WTC11 (cell line): Measurements from ENCODE around the gene CSNK1E. TPM values are rescaled to one million over a fixed set of nuclear protein-coding genes. Genes with fewer than 3 reads are reported as not detected.

ENCODE experiments used
- ATAC-seq: fragments of 200-7000 bp; cut with Tn5 transposase; 2 replicates; pipeline ENCODE4 v1.10.0; 2021; ENCODE audit warnings: mild to moderate bottlenecking, moderate library complexity
- CTCF ChIA-PET: fragments of 300-600 bp; sonication (Branson Sonifier 250); formaldehyde crosslinking; loops from one replicate; lab custom pipeline; 2021; ENCODE audit warnings: antibody characterized with exemption; lab: Charles Lee
- POLR2A ChIA-PET: fragments of 350-600 bp; sonication (Branson Sonifier 250); formaldehyde crosslinking; loops from one replicate; lab custom pipeline; 2021; ENCODE audit warnings: antibody characterized with exemption; lab: Charles Lee
- DNase-seq: peaks from one replicate; pipeline ENCODE4 v3.0.0; 2021; ENCODE audit warnings: low spot score
- H3K27ac Mint-ChIP-seq: 2 replicates; pipeline ENCODE4 v1.8.0; 2021; ENCODE audit warnings: mixed read lengths
- H3K27me3 Mint-ChIP-seq: 2 replicates; pipeline ENCODE4 v1.8.0; 2021; ENCODE audit warnings: low read depth, mild to moderate bottlenecking, moderate library complexity, mixed read lengths
- H3K36me3 Mint-ChIP-seq: 2 replicates; pipeline ENCODE4 v1.8.0; 2021; ENCODE audit warnings: mixed read lengths
- H3K4me1 Mint-ChIP-seq: 2 replicates; pipeline ENCODE4 v1.8.0; 2022; ENCODE audit warnings: mixed read lengths
- H3K4me3 Mint-ChIP-seq: 2 replicates; pipeline ENCODE4 v1.8.0; 2021; ENCODE audit warnings: mild to moderate bottlenecking, moderate library complexity, mixed read lengths
- H3K9me3 Mint-ChIP-seq: 2 replicates; pipeline ENCODE4 v1.8.0; 2021; ENCODE audit warnings: mixed read lengths
- CREB1 ChIP-seq: sonication (generic); formaldehyde crosslinking; IDR thresholded peaks from 2 replicates; pipeline ENCODE4 v1.8.0; 2023; ENCODE audit warnings: mild to moderate bottlenecking, missing genetic modification reagents
- CREM ChIP-seq: sonication (generic); formaldehyde crosslinking; IDR thresholded peaks from 2 replicates; pipeline ENCODE4 v1.8.1; 2022; ENCODE audit warnings: mild to moderate bottlenecking, missing genetic modification reagents, moderate library complexity
- EMX1 ChIP-seq: fragments of 250-450 bp; sonication (Bioruptor Pico); IDR thresholded peaks from 2 replicates; pipeline ENCODE4 v1.8.0; 2021; ENCODE audit warnings: mild to moderate bottlenecking
- ETV6 ChIP-seq: sonication (generic); formaldehyde crosslinking; IDR thresholded peaks from 2 replicates; pipeline ENCODE4 v1.8.1; 2022; ENCODE audit warnings: mild to moderate bottlenecking, missing genetic modification reagents
- FOXK1 ChIP-seq: sonication (generic); formaldehyde crosslinking; IDR thresholded peaks from 2 replicates; pipeline ENCODE4 v1.8.0; 2022; ENCODE audit warnings: mild to moderate bottlenecking, moderate library complexity, missing genetic modification reagents
- NFYB ChIP-seq: sonication (generic); formaldehyde crosslinking; conservative IDR thresholded peaks from 2 replicates; pipeline ENCODE4 v1.8.0; 2022; ENCODE audit warnings: low read depth, missing genetic modification reagents
- NR1H2 ChIP-seq: sonication (generic); formaldehyde crosslinking; IDR thresholded peaks from 2 replicates; pipeline ENCODE4 v1.9.0; 2021; ENCODE audit warnings: mild to moderate bottlenecking, moderate library complexity, missing genetic modification reagents
- PRRX2 ChIP-seq: fragments of 250-450 bp; sonication (Bioruptor Pico); IDR thresholded peaks from 2 replicates; pipeline ENCODE4 v1.8.0; 2021; ENCODE audit warnings: mild to moderate bottlenecking
- SP1 ChIP-seq: sonication (generic); formaldehyde crosslinking; conservative IDR thresholded peaks from 2 replicates; pipeline ENCODE4 v1.8.1; 2022; ENCODE audit warnings: missing genetic modification reagents
- TEAD1 ChIP-seq: sonication (generic); formaldehyde crosslinking; IDR thresholded peaks from 2 replicates; pipeline ENCODE4 v1.8.0; 2022; ENCODE audit warnings: mild to moderate bottlenecking, missing genetic modification reagents
- ZNF138 ChIP-seq: sonication (generic); formaldehyde crosslinking; conservative IDR thresholded peaks from 2 replicates; pipeline ENCODE4 v1.8.1; 2022; ENCODE audit warnings: mild to moderate bottlenecking, moderate library complexity, missing genetic modification reagents
- ZNF416 ChIP-seq: fragments of 250-450 bp; sonication (Bioruptor Pico); IDR thresholded peaks from 2 replicates; pipeline ENCODE4 v1.9.0; 2021; ENCODE audit warnings: mild to moderate bottlenecking, inconsistent platforms
- total RNA-seq: library from RNA; stranded (reverse); gene quantifications from 3 replicates; pipeline ENCODE4 v1.2.3, GENCODE V29; 2021
- TF ChIP-seq, protein P1 (sequence below): sonication (generic); formaldehyde crosslinking; conservative IDR thresholded peaks from 2 replicates; pipeline ENCODE4 v1.8.1; 2022; ENCODE audit warnings: mild to moderate bottlenecking, missing genetic modification reagents
- TF ChIP-seq, protein P2 (sequence below): fragments of 250-450 bp; sonication (Bioruptor Pico); IDR thresholded peaks from 2 replicates; pipeline ENCODE4 v1.9.0; 2021; ENCODE audit warnings: mild to moderate bottlenecking
- TF ChIP-seq, protein P3 (sequence below): sonication (generic); formaldehyde crosslinking; IDR thresholded peaks from 2 replicates; pipeline ENCODE4 v1.8.0; 2023; ENCODE audit warnings: missing genetic modification reagents
- TF ChIP-seq, protein P4 (sequence below): sonication (generic); formaldehyde crosslinking; conservative IDR thresholded peaks from 2 replicates; pipeline ENCODE4 v1.8.1; 2023; ENCODE audit warnings: mild to moderate bottlenecking, low read depth, missing genetic modification reagents, moderate library complexity
- TF ChIP-seq, protein P5 (sequence below): fragments of 250-450 bp; sonication (Bioruptor Pico); IDR thresholded peaks from 2 replicates; pipeline ENCODE4 v1.8.0; 2021; ENCODE audit warnings: mild to moderate bottlenecking
- TF ChIP-seq, protein P6 (sequence below): sonication (generic); formaldehyde crosslinking; IDR thresholded peaks from 2 replicates; pipeline ENCODE4 v1.8.1; 2023; ENCODE audit warnings: mild to moderate bottlenecking, missing genetic modification reagents
- TF ChIP-seq, protein P7 (sequence below): sonication (generic); formaldehyde crosslinking; IDR thresholded peaks from 2 replicates; pipeline ENCODE4 v1.8.0; 2023; ENCODE audit warnings: missing genetic modification reagents, mild to moderate bottlenecking, borderline replicate concordance

CSNK1E gene
- total RNA-seq, 1 experiment from 2014 or later, result 265 TPM

DNA sequence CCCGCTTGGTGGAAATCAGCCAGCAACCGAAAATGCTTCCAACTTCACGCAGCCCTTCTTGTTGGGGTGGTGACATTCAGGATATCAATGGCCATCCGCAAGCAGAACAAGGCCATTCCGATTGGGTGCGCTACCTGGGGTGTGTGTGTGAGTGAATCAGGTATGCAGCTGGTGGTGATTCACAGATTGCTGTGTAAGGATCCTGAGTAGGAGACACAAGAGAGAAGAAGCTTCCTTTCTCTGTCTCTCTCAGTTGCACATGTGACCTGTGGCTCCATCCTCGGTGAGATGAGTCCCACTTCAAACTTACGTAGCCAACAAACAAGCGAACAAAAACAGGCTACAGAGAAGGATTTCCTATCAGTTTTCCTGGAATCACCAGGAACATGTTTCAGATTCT lies 34.8 kb downstream of the CSNK1E start (continued):
- TF ChIP-seq, protein P1, sequence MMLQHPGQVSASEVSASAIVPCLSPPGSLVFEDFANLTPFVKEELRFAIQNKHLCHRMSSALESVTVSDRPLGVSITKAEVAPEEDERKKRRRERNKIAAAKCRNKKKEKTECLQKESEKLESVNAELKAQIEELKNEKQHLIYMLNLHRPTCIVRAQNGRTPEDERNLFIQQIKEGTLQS (CRISPR knock-in tag), result no peak
- TF ChIP-seq ZNF138 (CRISPR knock-in tag), result no peak

DNA sequence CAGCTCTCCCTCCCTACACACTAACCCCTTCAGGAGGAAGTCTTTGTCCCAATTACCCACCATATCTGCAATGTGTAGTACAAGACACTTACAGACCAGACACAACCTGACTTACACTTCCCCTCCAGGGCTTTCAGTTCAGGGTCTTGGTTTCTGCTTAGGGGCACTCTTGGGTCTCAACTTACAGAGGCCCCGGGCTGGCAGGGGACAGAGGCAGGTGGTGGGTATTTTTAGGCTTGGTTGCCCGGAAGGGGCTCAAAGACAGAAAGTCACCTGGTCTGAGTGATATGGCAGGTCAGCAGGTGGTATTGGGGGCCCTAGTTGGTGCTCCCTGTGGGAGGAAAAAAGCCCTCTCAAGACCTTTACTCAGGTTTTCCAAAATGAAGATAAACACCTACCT lies 41.1 kb downstream of the CSNK1E start:
- H3K4me1 Mint-ChIP-seq, result peaks cover 30% of the 10 kb centered on the region
- DNase-seq, result no peak
- CTCF ChIA-PET, result interaction anchor here (1.4 kb wide), 1 partner anchor 14 kb away, joined by 3 read pairs; no protein-coding TSS in a partner anchor
- H3K27ac Mint-ChIP-seq, result no peak overlapping the region
- no peaks in the 10 kb centered on the region for H3K9me3 Mint-ChIP-seq
- peaks cover 3% of the 10 kb centered on the region; the same call in 1 of the 2 replicates for H3K36me3 Mint-ChIP-seq
- H3K4me3 Mint-ChIP-seq, result no peak overlapping the region
- no peak for ATAC-seq
- H3K27me3 Mint-ChIP-seq, result peaks cover 12% of the 10 kb centered on the region
- POLR2A ChIA-PET, result no interaction called here
- TF ChIP-seq NFYB (CRISPR knock-in tag), result no peak
- no peak for TF ChIP-seq ETV6 (CRISPR knock-in tag)
- TF ChIP-seq TEAD1 (CRISPR knock-in tag), result no peak
- TF ChIP-seq, protein P2, sequence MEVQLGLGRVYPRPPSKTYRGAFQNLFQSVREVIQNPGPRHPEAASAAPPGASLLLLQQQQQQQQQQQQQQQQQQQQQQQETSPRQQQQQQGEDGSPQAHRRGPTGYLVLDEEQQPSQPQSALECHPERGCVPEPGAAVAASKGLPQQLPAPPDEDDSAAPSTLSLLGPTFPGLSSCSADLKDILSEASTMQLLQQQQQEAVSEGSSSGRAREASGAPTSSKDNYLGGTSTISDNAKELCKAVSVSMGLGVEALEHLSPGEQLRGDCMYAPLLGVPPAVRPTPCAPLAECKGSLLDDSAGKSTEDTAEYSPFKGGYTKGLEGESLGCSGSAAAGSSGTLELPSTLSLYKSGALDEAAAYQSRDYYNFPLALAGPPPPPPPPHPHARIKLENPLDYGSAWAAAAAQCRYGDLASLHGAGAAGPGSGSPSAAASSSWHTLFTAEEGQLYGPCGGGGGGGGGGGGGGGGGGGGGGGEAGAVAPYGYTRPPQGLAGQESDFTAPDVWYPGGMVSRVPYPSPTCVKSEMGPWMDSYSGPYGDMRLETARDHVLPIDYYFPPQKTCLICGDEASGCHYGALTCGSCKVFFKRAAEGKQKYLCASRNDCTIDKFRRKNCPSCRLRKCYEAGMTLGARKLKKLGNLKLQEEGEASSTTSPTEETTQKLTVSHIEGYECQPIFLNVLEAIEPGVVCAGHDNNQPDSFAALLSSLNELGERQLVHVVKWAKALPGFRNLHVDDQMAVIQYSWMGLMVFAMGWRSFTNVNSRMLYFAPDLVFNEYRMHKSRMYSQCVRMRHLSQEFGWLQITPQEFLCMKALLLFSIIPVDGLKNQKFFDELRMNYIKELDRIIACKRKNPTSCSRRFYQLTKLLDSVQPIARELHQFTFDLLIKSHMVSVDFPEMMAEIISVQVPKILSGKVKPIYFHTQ (CRISPR knock-in tag), result no peak

DNA sequence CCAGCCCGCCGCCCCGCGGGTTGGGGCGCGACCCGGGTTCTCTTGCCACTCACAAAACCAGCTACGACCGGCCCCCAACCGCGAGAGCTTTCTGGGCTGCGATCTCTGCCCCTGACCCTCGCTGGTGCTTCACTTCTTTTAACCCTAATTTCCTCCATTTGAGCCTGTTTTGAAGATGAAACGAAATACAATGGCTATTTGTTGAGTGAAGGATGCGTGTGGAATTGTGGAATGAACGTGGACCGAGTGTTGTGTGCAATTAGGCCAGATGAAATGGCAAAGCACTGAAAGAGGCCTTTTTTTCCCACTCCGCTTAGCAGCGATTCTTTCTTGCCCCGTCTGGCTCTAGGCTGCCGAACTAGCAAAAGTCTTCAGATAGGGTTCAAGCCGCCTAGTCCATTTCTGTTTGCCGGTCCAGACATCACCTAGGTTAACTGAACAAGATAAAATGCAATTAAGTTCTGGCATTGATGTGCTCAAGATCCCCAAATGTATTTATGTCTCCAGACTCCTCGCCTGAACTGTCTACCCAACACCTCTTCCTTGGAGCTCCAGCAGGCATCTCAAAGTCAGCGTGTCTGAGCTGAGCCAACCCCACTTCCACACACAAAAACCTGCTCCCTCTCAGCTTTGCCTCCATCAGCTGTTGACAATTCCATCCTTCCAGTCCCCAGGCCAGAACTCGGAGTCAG lies 44.0 kb downstream of the CSNK1E start:
- CTCF ChIA-PET, result interaction anchor here (0.7 to 1.5 kb wide), 2 partner anchors 11 to 222 kb away, joined by 3 to 4 read pairs; no protein-coding TSS in a partner anchor
- Mint-ChIP-seq H3K4me3 (peak overlapping the region; percentile 85), H3K4me1 (peaks cover 49% of the 10 kb centered on the region), H3K27me3 (peaks cover 12% of the 10 kb centered on the region), H3K27ac (peak overlapping the region; percentile 81), H3K36me3 (peaks cover 3% of the 10 kb centered on the region; the same call in 1 of the 2 replicates), H3K9me3 (no peaks in the 10 kb centered on the region)
- POLR2A ChIA-PET, result no interaction called here
- ATAC-seq (no peak), DNase-seq (no peak)
- TF ChIP-seq, protein P3, sequence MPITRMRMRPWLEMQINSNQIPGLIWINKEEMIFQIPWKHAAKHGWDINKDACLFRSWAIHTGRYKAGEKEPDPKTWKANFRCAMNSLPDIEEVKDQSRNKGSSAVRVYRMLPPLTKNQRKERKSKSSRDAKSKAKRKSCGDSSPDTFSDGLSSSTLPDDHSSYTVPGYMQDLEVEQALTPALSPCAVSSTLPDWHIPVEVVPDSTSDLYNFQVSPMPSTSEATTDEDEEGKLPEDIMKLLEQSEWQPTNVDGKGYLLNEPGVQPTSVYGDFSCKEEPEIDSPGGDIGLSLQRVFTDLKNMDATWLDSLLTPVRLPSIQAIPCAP, result no peak
- TF ChIP-seq, protein P4, sequence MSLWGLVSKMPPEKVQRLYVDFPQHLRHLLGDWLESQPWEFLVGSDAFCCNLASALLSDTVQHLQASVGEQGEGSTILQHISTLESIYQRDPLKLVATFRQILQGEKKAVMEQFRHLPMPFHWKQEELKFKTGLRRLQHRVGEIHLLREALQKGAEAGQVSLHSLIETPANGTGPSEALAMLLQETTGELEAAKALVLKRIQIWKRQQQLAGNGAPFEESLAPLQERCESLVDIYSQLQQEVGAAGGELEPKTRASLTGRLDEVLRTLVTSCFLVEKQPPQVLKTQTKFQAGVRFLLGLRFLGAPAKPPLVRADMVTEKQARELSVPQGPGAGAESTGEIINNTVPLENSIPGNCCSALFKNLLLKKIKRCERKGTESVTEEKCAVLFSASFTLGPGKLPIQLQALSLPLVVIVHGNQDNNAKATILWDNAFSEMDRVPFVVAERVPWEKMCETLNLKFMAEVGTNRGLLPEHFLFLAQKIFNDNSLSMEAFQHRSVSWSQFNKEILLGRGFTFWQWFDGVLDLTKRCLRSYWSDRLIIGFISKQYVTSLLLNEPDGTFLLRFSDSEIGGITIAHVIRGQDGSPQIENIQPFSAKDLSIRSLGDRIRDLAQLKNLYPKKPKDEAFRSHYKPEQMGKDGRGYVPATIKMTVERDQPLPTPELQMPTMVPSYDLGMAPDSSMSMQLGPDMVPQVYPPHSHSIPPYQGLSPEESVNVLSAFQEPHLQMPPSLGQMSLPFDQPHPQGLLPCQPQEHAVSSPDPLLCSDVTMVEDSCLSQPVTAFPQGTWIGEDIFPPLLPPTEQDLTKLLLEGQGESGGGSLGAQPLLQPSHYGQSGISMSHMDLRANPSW (CRISPR knock-in tag), result no peak
- TF ChIP-seq FOXK1 (CRISPR knock-in tag) (no peak), EMX1 (no peak), ZNF416 (CRISPR knock-in tag) (no peak), PRRX2 (CRISPR knock-in tag) (no peak), CREB1 (no peak), NR1H2 (CRISPR knock-in tag) (no peak), CREM (CRISPR knock-in tag) (no peak), SP1 (CRISPR knock-in tag) (no peak), ETV6 (CRISPR knock-in tag) (no peak)
- TF ChIP-seq, protein P5, sequence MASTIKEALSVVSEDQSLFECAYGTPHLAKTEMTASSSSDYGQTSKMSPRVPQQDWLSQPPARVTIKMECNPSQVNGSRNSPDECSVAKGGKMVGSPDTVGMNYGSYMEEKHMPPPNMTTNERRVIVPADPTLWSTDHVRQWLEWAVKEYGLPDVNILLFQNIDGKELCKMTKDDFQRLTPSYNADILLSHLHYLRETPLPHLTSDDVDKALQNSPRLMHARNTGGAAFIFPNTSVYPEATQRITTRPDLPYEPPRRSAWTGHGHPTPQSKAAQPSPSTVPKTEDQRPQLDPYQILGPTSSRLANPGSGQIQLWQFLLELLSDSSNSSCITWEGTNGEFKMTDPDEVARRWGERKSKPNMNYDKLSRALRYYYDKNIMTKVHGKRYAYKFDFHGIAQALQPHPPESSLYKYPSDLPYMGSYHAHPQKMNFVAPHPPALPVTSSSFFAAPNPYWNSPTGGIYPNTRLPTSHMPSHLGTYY (CRISPR knock-in tag), result no peak
- TF ChIP-seq, protein P6, sequence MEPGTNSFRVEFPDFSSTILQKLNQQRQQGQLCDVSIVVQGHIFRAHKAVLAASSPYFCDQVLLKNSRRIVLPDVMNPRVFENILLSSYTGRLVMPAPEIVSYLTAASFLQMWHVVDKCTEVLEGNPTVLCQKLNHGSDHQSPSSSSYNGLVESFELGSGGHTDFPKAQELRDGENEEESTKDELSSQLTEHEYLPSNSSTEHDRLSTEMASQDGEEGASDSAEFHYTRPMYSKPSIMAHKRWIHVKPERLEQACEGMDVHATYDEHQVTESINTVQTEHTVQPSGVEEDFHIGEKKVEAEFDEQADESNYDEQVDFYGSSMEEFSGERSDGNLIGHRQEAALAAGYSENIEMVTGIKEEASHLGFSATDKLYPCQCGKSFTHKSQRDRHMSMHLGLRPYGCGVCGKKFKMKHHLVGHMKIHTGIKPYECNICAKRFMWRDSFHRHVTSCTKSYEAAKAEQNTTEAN (CRISPR knock-in tag), result no peak
- TF ChIP-seq, protein P7, sequence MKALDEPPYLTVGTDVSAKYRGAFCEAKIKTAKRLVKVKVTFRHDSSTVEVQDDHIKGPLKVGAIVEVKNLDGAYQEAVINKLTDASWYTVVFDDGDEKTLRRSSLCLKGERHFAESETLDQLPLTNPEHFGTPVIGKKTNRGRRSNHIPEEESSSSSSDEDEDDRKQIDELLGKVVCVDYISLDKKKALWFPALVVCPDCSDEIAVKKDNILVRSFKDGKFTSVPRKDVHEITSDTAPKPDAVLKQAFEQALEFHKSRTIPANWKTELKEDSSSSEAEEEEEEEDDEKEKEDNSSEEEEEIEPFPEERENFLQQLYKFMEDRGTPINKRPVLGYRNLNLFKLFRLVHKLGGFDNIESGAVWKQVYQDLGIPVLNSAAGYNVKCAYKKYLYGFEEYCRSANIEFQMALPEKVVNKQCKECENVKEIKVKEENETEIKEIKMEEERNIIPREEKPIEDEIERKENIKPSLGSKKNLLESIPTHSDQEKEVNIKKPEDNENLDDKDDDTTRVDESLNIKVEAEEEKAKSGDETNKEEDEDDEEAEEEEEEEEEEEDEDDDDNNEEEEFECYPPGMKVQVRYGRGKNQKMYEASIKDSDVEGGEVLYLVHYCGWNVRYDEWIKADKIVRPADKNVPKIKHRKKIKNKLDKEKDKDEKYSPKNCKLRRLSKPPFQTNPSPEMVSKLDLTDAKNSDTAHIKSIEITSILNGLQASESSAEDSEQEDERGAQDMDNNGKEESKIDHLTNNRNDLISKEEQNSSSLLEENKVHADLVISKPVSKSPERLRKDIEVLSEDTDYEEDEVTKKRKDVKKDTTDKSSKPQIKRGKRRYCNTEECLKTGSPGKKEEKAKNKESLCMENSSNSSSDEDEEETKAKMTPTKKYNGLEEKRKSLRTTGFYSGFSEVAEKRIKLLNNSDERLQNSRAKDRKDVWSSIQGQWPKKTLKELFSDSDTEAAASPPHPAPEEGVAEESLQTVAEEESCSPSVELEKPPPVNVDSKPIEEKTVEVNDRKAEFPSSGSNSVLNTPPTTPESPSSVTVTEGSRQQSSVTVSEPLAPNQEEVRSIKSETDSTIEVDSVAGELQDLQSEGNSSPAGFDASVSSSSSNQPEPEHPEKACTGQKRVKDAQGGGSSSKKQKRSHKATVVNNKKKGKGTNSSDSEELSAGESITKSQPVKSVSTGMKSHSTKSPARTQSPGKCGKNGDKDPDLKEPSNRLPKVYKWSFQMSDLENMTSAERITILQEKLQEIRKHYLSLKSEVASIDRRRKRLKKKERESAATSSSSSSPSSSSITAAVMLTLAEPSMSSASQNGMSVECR (CRISPR knock-in tag), result no peak
